ENCODE results near the gene ZNF496. TPM values are rescaled to one million over a fixed set of nuclear protein-coding genes. Genes with fewer than 3 reads are reported as not detected.

The ZNF496 gene
- total RNA-seq, 2 donors from 2014 or later, result 11.7 to 15.6 TPM

DNA sequence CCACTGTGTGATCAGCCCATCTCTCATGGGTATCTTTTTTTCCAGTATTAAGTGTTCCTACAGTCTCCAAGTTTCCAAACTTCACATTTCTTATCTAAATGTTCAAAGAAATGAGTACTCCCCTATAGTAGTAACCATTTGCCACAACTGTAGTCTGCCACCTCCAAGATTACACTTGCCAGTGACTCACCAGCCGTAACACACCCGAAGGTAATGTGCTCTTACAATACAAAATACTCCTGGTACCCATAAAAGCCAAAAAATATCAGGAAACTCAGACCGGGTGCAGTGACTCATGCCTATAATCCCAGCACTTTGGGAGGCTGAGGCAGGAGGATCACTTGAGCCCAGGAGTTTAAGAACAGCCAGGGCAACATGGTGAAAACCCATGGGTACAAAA is 20.5 kb upstream of the ZNF496 start:
- Histone ChIP-seq H3K9ac (ENCODE audit: low read depth in 2 of 2, low read length in 2 of 2) (no peak overlapping the region), H3K27ac (no peak overlapping the region), H3K4me1 (no peaks in the 10 kb centered on the region), H3K27me3 (no peaks in the 10 kb centered on the region), H3K9me3 (no peaks in the 10 kb centered on the region), H3K36me3 (no peaks in the 10 kb centered on the region), H3K4me3 (no peak overlapping the region)
- intact Hi-C loops (cut with DNase I), result no loop called here
- TF ChIP-seq, protein P1, sequence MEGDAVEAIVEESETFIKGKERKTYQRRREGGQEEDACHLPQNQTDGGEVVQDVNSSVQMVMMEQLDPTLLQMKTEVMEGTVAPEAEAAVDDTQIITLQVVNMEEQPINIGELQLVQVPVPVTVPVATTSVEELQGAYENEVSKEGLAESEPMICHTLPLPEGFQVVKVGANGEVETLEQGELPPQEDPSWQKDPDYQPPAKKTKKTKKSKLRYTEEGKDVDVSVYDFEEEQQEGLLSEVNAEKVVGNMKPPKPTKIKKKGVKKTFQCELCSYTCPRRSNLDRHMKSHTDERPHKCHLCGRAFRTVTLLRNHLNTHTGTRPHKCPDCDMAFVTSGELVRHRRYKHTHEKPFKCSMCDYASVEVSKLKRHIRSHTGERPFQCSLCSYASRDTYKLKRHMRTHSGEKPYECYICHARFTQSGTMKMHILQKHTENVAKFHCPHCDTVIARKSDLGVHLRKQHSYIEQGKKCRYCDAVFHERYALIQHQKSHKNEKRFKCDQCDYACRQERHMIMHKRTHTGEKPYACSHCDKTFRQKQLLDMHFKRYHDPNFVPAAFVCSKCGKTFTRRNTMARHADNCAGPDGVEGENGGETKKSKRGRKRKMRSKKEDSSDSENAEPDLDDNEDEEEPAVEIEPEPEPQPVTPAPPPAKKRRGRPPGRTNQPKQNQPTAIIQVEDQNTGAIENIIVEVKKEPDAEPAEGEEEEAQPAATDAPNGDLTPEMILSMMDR (IDR thresholded peaks at IDR 0.05), result no peak
- DNase-seq, result no peak

DNA sequence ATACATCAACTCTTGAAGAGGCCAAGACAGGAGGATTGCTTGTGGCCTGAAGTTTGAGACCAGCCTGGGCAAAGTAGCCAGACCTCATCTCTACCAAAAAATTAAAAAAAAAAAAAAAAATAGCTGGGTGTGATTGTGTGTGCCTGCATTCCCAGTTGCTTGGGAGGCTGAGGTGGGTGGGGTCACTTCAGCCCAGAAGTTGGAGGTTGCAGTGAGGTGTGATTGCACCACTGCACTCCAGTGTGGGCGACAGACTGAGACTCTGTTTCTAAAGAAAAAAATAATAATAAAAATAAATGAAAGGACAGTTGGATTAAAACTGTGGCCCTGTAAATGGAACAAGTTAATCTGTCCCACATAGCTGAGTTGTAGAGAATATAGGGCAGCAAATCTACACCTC is 18.9 kb upstream of the ZNF496 start:
- no peak overlapping the region for H3K27ac ChIP-seq
- H3K4me3 ChIP-seq, result no peak overlapping the region
- H3K36me3 ChIP-seq, result no peaks in the 10 kb centered on the region
- H3K9ac ChIP-seq (ENCODE audit: low read depth in 2 of 2, low read length in 2 of 2), result no peak overlapping the region
- DNase-seq, result no peak
- H3K9me3 ChIP-seq, result no peaks in the 10 kb centered on the region
- TF ChIP-seq, protein P1 (IDR thresholded peaks at IDR 0.05), result no peak
- intact Hi-C loops (cut with DNase I), result no loop called here
- H3K27me3 ChIP-seq, result no peaks in the 10 kb centered on the region
- no peaks in the 10 kb centered on the region for H3K4me1 ChIP-seq

DNA sequence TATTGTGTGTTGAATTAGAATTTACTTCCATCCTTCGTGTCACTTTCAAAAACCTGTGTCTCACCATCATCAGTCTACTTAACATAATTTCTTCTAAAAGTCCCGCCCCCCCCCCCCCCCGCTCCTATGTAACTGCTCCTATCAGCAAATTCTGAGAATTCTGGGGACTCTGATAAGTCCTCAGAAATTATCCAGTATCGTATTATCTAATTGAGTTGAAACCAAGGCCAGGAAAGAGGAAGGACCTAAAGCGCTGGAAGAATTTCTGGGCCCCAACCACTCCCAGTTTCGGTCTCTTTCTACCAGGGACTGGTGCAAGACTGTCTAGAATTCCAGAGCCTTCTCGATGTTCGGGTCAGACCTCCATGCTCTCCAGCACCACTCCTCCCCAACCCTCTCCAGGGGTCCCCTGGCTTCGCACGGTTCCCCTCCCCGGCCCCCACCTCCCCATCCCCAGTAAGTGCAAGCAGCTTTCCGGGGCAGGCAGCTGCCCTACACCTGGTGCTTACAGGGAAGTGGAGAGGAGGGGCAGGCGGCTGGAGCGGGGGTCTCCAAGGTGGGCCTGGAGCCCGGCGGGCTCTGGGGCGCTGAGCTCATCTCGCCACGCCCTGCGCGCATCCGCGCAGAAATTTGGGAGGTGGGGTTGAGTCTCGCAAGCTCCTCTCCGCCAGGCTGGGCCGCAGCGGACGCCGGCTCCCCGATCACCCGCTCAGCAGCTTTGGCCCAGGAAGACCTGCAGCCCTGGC is 16.0 kb upstream of the ZNF496 start:
- DNase-seq, result no peak
- intact Hi-C loops (cut with DNase I), result no loop called here
- Histone ChIP-seq H3K9ac (ENCODE audit: low read depth in 2 of 2, low read length in 2 of 2) (no peak overlapping the region), H3K4me1 (no peaks in the 10 kb centered on the region), H3K36me3 (no peaks in the 10 kb centered on the region), H3K4me3 (peak overlapping the region; percentile 7), H3K27me3 (no peaks in the 10 kb centered on the region), H3K9me3 (no peaks in the 10 kb centered on the region), H3K27ac (no peak overlapping the region)
- TF ChIP-seq, protein P1 (IDR thresholded peaks at IDR 0.05), result no peak

DNA sequence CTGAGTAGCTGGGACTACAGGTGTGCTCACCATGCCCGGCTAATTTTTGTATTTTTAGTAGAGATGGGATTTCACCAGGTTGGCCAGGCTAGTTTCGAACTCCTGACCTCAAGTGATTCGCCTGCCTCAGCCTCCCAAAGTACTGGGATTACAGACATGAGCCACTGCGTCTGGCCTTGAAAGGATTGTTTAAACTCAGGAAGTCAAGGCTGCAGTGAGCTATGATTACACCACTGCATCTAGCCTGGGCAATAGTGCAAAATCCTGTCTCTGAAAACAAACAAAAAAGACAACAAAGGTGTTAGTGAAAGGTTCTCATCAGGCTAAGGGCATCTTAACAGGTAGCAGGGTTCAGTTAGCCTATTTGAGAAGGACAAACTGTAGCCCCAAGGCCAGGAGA is 14.2 kb upstream of the ZNF496 start:
- Histone ChIP-seq H3K27ac (no peak overlapping the region), H3K4me3 (no peak overlapping the region), H3K36me3 (no peaks in the 10 kb centered on the region), H3K9me3 (no peaks in the 10 kb centered on the region), H3K27me3 (no peaks in the 10 kb centered on the region), H3K9ac (ENCODE audit: low read depth in 2 of 2, low read length in 2 of 2) (no peak overlapping the region), H3K4me1 (no peaks in the 10 kb centered on the region)
- intact Hi-C loops (cut with DNase I), result no loop called here
- TF ChIP-seq, protein P1 (IDR thresholded peaks at IDR 0.05), result no peak
- no peak for DNase-seq

DNA sequence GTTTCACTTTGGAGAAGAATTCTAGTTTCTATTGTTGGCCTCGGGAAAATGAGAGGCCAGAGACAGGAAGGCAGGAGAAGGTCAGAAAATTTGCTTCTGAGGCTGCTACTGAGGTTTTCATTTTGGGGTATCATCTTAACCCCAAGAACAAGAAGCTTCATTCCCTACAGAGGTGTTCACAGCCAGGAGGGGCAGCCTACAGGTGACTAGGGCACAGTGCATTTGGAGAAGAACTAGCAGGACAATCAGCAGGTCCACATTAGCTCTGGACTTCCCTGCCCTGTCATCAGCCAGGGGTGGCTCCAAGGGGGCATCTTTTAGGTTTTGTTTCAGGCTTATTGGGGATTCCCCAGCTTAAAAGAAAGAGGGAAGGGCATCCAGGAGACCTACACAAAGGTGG is 12.1 kb upstream of the ZNF496 start:
- intact Hi-C loops (cut with DNase I), result no loop called here
- Histone ChIP-seq H3K9ac (ENCODE audit: low read depth in 2 of 2, low read length in 2 of 2) (no peak overlapping the region), H3K9me3 (no peaks in the 10 kb centered on the region), H3K4me1 (no peaks in the 10 kb centered on the region), H3K27ac (no peak overlapping the region), H3K27me3 (no peaks in the 10 kb centered on the region), H3K4me3 (no peak overlapping the region), H3K36me3 (no peaks in the 10 kb centered on the region)
- TF ChIP-seq, protein P1 (IDR thresholded peaks at IDR 0.05), result no peak
- no peak for DNase-seq
